Activated T-cell treated with anti-CD3 and anti-CD28 coated beads for 1 hour (primary cell): ENCODE data around the gene ANKFY1.
"Not testable (repeated sequence)": the region's sequence is repeated elsewhere in the genome, so short reads cannot be mapped to it uniquely, and the experiment has no call there.

ENCODE experiments used
- DNase-seq: peaks from one replicate; pipeline ENCODE4 v3.0.0-alpha.2; 2020; ENCODE audit warnings: low read depth

ANKFY1 gene

DNA sequence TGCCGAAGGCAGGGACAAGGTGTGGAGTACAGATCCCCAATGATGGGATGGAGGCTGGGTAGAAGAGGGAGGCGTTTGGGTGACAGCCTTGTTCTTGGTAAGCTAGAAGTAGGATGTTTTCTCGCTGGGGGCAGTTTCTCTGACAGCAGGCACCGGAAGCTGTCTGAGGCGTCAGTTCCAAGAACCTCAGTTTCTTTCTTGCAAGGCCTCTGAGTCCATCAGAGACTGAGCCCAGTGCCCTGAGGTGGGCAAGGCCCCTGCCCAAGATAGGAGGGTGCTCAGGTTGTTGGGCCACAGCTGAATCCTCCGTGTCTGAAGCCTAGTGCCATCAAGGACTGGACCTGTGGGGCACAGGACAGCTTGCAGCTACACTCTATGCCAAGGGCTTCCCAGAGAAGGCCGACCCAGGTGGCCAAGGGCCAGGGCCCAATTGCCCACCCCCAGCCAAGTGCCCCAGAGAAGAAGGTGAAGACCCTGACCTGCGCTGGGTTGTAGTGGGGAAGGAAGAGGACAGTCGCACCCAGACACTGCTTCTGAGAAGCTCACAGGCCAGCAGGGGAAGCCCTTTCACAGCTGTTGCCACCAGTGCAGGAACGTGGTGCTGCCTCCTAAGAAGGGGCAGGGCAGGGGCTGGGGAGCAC is 107.7 kb downstream of the ANKFY1 start:
- no peak for DNase-seq

DNA sequence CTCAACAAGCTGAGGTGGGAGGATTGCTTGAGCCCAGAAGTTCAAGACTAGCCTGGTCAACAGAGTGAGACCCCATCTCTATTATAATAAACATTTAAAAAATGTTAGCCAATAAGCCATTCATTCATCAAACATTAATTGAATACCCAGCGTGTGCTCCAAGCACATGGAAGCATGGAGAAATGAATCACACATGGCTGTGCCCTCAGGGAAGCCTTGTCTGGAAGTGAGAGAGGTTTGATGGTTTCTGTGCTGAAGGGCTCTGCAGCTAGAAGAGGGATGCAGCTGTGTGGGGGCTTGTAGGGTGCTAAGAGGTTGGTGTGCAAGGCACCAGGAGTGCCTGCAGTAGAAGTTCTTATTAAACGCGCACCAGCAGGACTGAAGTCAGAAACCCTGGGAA is 109.6 kb downstream of the ANKFY1 start:
- no peak for DNase-seq

DNA sequence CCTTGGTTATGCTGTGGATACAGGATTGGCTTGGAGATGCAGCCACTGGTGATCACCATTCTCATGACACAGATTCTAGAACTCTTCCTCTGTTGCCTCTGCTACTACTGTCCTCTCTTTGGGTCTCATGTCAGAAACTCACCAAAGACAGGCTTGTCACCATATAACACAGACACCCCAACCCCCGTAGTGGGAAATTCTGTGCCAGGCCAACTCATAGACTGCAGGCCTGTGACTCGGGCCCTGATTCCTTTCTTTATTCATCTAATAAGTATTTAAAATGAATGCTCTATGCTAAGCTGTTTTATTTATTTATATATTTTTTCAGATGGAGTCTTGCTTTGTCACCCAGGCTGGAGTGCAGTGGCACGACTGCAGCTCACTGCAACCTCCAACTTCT is 111.3 kb downstream of the ANKFY1 start:
- DNase-seq: no peak

DNA sequence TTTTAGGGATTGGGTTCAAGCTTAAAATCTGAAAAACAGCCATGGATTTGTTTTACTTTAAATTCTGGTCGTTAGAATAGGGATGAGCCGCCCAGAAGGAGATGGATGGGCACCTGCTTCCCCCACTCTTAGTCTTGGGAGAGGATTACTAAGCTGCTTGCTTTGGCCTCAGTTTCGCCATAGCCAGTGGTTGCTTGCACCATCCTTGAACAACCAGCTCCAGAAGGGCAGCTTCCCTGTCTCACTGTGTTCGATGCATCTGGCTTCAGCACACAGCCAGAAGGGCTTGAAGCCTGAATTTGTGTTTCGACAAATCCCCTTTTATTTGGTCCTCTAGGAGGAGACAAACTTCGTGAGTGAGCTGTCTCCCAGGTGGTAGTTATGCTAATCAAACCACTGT is 113.7 kb downstream of the ANKFY1 start:
- DNase-seq: no peak

DNA sequence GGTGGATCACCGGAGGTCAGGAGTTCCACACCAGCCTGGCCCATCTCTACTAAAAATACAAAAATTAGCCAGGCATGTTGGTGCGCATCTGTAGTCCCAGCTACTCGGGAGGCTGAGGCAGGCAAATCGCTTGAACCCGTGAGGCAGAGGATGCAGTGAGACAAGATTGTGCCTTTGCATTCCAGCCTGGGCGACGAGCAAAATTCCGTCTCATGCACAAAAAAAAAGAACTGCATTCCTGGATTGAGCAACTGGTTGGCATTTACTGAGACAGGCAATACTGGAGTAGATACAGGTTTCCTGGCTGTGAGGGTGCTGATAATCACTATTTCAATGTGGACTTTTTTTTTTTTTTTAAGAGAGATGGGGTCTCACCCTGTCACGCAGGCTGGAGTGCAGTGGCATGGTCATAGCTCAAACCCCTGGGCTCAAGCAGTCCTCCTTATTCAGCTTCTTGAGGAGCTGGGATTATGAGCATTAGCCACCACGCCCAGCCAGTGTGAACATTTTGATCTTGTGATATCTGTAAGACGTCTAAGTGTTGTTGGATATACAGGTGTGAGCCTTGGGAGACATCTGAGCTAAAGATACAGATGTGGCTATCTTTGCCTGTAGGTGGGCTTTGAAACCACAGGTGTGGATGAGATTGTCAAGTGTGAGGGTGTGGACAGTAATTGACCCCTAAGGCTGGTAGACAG is 115.0 kb downstream of the ANKFY1 start:
- no peak for DNase-seq

DNA sequence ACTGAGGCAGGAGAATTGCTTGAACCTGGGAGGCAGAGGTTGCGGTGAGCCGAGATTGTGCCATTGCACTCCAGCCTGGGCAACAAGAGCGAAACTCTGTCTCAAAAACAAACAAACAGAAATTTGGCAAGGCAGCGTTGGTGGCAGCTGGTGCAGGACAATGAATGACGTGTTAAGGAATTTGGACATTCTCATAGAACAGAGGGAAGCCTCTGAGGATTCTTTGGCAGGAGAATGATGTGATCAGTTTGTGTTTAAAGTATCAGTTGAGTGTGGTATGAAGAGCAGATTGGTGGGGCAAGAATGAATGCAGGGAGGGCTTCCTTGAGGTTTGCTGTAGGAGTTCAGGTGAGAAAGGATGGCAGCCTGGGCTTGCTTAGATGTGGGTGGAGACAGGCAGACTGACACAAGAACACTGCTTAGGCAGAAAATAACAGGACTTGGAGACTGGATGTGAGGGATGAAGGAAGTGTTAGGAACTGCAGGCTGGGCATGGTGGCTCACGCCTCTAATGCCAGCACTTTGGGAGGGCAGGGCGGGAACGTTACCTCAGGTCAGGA is 115.9 kb downstream of the ANKFY1 start:
- no peak for DNase-seq

DNA sequence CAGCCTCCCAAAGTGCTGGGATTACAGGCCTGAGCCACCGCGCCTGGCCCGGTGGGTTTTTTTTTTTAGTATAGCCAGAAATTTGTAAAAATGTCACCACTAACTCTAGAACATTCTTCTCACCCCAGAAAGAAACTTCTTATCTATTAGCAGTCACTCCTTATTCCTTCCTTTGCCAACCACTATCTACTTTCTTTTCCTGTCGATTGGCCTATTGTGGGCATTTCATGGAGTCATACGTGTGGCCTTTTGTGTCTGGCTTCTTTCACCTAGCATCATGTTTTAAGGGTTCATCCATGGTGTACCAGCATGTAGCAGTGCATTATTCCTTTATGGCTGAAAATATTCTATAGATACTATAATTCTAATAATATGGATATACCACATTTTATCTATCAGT is 117.1 kb downstream of the ANKFY1 start:
- no peak for DNase-seq

DNA sequence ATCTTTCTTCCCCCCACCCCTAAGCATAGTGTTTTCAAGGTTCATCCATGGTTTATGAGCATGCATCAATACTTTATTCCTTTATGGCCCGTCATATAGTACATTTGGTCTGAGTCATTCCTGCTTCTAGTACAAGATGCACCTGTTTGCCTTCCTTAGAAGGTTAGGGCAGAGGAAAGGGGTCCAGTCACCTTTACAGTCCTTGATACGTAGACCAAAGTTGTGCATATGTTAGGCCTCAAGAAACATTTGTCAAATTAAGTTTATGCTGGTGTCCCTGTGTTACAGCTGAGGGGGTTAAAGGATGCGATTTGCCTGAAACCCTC is 119.4 kb downstream of the ANKFY1 start:
- no peak for DNase-seq

DNA sequence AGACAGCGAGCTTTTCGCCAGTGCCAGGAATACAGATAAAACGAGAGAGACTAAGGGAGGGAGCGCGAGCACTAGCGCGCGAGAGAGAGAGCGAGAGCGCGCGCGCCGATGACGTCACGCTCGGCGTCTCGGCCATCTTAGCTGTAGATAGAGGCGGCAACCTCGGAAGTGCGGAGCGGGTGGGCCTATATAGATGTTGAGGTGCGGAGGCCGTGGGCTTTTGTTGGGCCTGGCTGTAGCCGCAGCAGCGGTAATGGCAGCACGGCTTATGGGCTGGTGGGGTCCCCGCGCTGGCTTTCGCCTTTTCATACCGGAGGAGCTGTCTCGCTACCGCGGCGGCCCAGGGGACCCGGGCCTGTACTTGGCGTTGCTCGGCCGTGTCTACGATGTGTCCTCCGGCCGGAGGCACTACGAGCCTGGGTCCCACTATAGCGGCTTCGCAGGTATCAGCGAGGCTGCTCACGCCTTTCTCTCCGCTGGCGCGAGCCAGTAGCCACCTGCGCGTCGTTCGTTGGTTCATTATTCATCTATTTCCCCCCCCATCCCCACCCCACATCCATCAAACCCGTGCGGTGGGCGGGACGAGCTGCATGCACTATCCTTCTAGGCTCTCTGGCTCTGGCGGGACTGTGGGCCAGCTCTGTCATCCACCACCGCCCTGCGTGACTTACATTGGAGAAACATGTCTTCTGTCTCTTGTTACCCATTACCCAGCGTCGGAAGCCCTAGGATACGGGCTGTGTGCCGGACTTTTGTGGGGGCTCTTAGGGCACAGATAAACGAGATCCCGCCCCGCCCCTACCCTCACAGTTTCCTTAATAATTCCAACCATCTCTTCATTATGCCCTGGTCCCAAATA is 120.0 kb downstream of the ANKFY1 start:
- DNase-seq: peak; percentile 86

DNA sequence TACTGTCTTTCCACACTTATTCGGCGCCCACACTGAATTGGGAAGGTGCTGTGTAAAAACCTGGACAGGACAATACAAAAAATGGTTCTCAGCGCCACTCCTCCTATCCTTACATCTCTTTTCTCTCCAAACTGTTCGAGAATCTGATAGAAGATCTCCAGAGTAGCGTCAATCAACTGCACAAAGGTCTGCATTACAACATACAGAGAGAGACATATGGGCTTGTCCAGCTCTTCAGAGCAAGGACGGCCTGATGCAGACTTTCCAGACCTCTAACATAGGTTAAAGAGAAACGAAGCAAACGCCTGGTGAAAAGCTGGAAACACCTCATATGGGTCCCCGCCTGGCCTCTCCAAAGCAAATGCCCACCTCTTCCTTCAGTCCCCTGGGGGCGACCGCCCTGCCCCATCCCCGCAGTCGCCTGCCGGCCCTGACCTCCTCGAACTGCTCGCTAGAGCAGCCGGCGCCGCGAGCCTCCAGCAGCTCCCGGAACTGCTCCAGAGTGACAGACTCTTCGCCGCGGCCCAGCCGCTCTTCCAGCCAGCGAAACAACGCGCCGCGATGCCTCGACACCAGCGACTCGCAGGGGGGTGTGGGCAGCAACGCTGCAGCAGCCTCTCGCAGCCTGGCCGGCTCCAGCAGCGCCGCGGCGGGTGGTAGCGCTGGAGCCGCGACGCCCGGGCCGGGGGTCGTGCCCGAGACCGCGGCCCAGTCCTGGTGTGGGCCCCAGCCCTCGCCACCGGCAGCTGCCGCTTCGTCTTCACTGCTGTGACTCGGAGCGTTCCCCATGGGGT is 121.5 kb downstream of the ANKFY1 start:
- DNase-seq: no peak

DNA sequence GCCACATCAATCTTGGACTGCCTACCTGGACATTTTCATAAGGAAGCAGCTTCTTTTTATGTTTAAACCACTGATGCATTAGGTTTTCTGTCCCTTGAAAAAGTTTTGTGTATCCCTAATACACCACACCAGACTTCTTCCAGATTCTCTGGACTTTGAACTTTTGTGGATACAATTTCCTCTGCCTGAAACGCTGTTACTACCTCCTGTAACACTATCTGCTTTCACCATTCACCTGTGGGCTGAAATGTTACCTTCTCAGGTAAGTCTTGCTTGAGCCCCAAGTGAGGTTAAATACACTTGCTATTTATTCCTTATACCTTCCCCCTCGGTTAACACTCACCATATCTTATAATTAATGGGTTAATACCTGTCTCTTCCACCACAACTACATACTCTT is 123.7 kb downstream of the ANKFY1 start:
- DNase-seq: no peak

DNA sequence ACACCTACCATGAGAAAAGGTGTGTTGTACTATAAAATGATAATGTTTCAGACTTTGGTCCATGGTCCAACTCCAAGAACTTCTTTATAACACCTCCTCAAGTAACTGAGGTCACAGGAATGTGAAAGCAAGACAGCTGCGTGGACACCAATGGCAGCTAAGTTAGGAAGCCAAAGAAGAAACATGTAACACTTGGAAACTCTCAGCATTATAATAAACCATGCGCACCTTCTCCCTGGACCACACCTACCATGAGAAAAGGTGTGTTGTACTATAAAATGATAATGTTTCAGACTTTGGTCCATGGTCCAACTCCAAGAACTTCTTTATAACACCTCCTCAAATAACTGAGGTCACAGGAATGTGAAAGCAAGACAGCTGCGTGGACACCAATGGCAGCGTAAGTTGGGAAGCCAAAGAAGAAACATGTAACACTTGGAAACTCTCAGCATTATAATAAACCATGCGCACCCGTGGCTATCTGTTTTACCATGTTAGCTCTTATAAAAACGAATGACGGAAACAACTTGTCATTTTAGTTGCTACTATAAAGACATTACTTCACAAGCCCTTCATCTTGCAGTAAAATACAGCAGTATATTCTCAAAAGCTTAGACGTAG is 124.8 kb downstream of the ANKFY1 start:
- not testable (repeated sequence) for DNase-seq

DNA sequence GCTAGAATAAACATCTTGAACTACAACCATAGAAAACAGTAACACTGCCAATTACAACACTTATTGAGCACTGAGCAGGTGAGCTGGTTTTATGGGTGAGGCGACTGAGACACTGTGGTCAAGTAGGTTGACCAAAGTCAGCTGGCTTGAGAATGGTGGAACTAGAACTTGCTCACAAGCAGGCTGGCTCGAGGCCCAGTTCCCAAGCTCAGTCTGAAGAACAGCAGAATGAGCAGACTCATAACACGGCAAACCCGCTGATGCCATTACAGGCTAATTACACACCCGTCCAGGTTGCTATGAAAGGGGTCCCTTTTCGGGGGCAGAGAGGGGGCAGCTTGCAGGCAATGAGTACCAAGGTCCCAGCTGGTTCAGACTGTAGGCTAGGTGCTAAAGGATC is 127.4 kb downstream of the ANKFY1 start:
- DNase-seq: no peak

DNA sequence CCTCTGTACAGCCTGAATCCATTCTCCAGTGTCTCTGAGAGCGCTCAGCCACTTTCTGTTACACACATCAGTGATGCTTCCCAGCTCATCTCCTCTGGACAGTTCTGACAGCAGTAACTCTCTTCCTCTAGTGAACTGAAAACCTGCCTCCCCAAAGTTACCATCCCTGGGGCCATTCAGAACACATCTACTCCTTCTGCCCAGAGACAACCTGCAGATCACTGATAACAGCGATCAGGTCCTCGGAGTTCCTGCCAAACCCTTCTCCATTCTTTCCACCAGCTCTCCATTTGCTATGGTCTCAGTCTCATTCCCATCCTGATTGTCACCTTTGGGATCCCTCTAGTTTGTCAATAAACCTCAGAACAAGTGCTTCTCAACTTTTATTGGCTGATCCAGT is 128.3 kb downstream of the ANKFY1 start:
- DNase-seq: no peak

DNA sequence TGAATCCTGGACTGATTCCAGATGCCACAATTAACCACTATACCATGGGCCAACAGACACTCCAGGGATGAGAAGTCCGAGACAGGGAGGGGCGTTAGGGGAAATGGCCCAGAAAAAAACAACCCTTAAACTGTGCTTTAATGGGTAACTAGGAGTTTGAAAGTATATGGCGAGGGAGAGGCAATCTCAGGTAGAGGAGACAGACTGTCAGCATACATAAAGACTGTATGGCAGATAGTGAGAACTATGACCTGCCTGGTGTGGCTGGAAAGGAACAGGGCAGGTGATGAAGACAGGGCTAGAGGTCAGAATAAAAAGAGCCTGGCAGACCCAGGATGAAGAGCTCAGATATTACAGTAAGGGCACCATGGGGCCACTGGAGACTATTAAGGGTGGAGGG is 129.1 kb downstream of the ANKFY1 start:
- DNase-seq: no peak

DNA sequence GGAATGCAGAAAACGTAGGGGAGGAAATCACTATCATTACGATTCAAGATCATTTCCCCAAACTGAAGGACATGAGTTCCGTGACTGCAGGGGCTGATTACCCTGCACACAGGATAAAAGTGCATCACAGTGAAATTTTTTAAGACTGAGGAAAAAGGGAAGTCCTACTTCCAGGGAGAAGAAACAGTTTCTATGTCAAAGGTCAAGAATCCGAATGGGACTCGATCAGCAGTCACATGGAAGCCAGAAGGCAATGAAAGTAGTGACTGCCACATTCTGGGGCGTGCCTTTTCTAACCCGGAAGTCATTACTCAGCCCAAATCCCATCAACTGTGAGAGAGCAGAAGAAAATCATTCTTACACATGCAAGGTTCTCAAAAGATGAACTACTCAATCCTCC is 133.1 kb downstream of the ANKFY1 start:
- DNase-seq: no peak

DNA sequence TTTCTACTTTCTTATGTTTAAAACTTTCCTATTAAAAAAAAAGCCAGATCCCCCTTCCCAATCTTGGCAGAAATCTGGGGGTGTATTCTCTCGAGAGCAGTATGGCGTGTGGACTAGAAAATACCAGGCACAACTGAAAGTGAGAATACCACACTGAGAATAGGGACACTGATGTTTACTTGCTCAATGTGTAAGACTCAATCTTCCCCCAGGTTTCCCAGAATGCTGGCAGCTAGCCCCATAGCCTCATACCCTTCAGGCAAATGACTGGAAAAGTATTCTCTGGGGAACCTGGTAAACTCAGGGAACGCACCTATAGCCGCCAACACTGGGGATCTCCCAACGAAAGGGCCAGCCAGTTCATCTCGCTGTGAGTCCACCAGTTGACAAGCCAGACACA is 136.2 kb downstream of the ANKFY1 start:
- no peak for DNase-seq

DNA sequence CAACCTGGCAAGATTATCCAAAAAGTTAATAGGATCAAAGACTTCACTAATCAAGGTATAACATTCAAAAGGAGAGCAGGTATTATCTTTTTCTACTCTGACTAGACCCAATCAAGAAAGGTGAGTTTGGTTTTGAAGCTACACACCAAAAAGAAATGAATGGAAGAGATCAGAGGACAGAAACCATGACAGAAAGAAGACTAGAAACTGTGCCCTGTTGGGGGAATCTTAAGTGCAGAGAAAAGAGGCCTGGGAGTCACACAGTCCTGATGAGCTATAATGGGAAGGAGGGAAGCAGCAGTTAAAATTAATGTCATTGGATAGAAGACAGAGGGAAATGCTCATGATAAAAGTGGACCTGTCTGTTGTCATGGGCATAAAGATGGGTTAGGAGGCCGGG is 138.2 kb downstream of the ANKFY1 start:
- DNase-seq: no peak

DNA sequence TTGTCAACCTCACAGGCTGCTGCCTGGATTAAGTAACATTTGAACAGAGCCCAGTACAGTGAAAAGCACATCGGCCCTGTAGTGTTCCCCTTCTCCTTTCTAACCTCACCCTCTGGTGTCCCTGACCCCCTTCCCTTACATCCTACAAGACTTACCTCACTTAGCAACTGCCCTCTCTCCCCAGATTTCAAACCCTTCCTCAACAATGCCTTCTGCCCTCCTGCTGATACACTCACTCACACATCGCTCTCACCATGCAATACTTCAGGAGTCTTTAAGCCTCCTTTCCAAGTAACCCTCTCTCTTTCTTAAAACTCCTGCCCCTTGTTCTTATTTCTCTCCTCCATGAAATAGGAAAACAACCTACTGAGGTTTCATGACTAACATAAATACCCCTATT is 138.8 kb downstream of the ANKFY1 start:
- no peak for DNase-seq

DNA sequence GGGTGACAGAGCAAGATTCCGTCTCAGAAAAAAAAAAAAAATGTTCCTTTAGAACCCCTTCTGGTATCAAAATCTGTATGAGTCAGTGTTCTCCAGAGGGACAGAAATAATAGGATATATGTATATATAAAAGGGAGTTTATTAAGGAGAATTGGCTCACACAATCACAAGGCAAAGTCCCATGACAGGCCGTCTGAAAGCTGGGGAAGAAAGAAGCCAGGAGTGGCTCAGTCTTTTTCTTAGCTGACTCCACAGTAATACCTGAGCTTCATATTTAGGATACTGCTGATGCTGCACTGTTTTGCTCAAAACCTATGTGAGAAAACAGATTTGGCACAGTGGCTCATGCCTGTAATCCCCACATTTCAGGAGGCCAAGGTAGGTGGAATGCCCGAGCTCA is 143.4 kb downstream of the ANKFY1 start:
- DNase-seq: no peak

DNA sequence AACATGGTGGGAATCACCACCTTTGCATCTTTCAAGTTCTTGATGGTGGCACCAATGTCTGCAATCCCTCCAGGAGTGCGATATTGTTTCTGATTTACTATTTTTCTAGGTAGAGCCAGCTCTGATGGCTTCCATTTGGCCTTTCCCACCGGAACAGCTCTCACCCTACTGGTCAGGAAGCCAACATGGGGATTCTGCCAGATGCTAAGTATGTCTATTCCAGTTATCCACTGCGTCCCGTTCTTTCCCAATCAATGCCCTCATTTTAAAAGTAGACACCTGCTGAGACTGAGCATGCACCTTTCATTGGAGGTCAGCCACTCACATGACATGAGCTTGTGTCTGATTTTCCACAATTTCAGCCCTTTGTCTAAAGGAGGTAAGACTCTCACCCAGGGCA is 144.5 kb downstream of the ANKFY1 start:
- no peak for DNase-seq
